Mesenteric fat pad (tissue), 1 donor: ENCODE results near the gene IVD. TPM values are rescaled to one million over a fixed set of nuclear protein-coding genes. Genes with fewer than 3 reads are reported as not detected.

Source experiments
- DNase-seq: peaks from one replicate; pipeline ENCODE4 v3.0.0-alpha.2; 2020; ENCODE audit warnings: low spot score
- total RNA-seq: library from RNA; stranded (reverse); fragmentation: NEBNext Ultra II Directional; extraction: Animal tissue kit (Norgen Biotek cat#: 25700); gene quantifications from one replicate; pipeline ENCODE4 v1.2.1, GENCODE V29; 2021
- donor health status: DM: yes; HTN: yes; CAD: no.

Gene IVD
- total RNA-seq, 1 donor from 2014 or later: 45.3 TPM

DNA sequence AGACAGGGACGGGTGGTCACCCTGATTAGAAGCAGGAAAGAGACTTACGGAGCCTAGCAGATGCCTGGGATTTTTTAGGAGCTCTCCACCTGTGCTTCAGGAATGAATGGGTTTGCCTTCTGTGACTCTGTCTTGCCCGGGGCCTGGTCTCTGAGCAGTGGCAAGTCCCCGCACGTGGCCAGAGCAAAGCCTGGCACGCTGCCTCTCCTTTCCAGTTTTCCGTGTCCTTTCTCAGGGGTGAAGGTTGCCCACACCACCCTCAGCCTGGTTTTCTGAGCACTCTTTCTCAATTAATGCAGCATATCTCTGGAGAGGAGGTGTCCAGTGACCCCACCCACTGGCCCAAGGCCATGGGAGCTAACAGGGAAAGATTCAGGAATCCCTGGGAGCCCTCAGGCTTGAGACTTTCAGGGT is 50.7 kb downstream of the IVD start:
- DNase-seq: no peak

DNA sequence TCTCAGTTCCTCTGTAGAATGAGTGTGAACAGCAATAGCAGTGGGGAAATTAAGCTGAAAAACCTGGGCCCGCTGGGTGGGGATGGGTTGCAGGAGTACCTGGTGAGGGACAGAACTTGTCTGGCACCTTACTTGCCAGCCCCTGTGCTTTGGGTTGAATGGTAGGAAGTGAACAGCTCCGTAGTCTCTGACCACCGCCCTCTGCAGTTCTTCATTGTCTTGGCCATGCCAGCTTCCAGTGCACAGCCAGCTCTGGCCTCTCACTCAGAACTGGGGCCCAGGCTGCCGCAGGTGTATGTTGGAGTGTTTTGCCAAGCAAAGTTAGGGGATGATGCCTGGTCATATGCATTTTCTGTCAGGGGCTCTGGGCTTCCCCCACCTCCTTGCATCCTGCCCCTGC is 51.1 kb downstream of the IVD start:
- DNase-seq: no peak

- DNase-seq: no peak
Measured at GRCh38 chr15:40458495-40459371, 53.1 kb downstream of the IVD start.

DNA sequence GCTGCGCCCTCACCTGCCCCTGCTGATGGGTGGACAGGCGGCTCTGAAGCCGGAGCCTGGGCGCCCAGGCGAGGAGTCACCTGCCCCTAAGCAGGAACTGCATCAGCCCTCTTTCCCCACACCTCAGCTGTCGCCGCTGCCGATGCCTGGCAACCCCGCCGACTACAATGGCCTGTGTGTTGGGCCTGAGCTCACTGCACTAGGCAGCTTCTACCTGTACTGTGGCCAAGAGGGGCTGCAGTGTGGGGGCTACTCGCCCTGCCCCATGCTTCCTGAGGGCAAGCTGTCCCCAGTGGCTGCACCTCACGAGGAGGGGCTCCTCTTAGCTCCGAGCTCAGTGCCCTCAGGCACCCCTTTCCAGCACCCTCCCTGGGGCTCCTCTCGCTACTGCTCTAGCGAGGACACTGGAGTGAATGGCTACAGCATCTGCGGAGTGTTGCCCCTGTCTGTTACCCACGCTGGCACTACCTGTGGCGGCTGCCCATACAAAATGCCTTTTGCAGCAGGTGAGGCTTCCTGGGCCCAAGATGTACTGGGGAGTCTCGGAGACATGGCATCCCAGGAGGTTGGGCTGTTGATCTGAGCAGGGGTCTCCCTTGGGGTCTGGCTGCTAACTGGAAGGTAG is 53.9 kb downstream of the IVD start:
- no peak for DNase-seq

GRCh38 chr15:40460404-40460803 is 54.8 kb downstream of the IVD start:
- no peak for DNase-seq

DNA sequence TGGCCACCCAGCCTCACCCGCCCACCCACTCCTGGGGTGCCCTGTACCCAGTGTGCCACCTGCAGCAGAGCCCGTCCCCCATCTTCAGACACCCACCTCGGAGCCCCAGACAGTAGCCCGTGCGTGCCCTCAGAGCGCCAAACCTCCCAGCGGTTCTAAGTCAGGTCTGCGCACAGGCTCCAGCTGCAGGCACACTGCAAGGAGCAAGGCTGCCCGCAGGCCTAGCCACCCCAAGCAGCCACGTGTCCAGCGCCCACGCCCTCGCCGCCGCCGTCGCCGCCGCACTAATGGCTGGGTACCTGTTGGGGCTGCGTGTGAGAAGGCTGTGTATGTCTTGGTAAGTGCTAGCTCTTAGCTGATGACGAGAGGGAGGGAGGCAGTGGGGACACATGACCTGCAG is 56.4 kb downstream of the IVD start:
- DNase-seq: no peak

DNA sequence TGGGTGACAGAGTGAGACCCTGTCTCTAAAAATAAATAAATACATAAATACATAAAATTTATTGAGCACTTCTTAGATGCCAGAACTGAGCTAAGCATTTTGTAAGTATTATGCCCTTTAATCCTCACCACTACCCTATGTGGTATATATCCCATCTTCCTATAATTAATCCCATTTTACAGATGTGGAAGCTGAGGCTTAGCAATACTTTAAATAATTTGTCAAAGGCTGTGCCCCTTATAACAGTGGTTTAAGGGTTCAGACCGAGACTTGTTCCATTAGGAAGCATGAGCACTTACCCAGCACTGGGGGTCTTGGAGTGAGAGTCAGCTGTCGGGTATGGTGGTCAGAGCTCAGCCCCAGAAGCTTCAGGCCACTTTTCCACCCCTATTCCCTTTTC is 57.7 kb downstream of the IVD start:
- DNase-seq: no peak

GRCh38 chr15:40463886-40464545 is 58.4 kb downstream of the IVD start:
- DNase-seq: no peak

DNA sequence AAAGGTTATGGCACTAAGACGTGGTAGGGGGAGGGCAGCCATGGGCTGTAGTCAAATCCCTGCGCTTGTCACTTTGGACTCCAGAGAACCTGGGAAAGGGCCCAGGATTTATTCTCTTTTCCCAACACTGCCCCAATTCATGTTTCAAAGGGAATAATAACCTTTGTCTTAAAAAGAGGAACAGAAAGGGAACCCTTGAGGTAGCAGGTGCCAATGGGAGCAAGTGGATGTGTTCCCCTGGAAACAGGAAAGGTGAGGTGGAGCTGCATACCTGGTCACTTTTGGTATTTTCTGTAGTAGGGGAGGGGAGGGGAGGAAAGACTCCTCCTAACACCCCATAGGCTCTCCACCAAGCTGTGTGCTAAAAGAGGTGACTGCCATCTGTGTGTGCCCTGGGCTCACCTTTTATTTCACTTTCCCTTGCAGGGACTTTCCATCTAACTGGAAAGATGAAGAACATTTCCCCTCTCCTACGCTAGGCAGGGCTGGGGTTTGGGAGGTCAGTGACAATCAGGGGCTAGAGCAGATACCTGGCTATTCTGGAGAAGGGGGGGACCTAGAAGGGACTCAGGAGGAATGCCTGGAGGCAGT is 59.1 kb downstream of the IVD start:
- DNase-seq: no peak

- DNase-seq: no peak
Measured at GRCh38 chr15:40465939-40466338, 60.3 kb downstream of the IVD start.

DNA sequence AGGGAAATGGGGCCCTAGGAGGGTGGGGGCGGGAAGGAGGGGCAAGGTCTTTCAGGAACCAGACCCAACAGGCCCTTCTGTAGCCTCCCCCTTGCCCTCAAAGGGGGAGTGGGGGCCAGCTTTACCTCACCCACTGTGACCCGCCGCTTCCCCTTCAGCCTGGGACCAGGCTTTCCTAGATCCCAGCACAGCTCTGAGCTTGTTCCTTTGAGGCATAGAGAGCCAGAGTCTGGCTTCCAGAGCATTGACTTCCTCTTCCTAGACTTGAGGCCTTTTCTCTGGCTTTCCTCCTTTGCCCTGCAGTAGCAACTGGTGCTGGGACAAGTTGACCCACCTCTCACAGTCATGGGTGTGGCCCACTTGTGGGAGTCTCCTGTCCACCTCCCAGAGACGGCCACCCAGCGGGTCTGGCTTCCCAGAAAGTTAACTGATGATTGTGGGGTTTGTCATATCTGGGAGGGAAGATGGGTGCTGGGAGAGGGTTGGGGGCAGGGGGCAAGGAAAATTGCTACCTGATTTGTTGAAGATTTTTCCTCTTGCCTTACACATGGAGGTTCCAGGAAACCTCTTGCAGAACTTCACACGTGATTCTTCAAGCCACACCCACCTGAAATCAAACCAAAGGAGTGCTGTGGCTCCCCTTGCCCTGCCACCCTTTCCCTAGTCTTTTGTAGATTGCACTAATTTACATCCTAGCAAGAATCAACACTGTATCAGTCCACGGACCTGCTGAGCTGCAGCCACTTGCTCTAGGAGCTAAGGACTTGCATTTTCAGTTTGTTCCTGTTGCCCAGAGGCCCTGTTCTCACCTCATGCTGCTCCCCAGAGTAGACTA is 61.0 kb downstream of the IVD start:
- no peak for DNase-seq

DNA sequence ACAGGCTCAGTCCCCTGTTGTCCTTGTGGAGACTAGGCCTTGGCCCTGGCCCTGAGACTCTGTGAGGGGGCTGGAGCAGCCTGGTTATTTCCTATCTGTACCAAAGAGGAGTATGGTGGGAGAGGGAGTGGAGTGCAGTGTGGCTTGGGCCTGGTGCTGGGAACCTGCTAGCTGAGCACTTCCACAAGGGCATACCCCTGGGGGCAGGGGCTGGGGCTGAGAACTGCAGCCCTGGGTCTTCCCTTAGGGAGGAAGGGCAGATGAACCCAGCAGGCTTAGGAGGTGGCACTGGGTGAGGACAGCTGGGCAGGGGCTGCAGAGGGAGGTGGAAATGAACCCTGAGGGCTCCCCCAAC is 61.6 kb downstream of the IVD start:
- no peak for DNase-seq

DNA sequence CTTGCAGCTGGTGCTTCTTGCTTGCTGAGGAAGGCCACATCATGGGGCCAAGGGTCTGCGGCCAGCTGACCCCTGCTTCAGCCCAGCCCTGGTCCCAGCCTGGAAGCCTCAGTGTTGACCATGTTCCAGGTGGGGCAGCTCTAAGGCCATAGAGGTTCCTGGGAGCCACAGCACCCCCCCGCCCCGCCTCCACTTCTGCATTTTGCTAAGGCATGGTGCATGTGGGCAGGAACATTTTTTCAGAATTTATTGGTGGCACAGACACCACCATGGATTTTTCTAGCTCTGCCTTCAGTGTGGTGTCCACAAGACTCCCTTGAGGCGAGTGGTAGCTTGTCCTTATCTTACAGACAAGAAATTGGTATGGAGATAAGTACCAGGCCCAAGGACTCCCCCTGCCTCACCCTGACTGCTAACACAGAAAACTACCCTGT is 63.3 kb downstream of the IVD start:
- no peak for DNase-seq

DNA sequence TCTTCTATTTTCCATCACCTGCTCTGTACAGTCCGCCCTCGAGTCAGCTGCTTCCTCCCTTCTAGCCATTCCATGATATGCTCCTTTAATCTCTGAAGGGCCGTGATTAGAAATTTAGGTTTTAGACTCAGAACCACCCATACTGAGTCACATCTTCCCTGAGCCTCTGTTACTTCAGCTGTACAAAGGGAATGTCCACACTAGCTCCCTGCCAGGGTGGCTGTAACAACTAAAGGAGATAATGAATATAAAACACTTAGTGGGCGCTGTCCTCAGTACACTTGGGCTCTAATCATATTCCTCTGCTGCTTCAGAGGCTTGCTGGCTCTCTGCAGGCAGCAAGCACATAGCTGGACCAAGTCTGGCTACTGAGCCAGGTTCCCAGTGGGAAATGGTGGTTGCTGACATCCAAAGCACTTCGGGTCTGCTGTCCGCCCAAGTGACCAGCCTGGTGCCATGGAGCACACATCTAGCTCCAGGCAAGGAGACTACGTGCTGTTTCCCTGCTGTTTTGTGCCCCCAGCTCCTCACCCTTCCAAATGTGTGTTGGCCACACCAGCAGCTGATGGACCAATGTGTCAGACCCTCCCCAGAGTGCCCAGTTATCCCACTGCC is 64.3 kb downstream of the IVD start:
- no peak for DNase-seq

DNA sequence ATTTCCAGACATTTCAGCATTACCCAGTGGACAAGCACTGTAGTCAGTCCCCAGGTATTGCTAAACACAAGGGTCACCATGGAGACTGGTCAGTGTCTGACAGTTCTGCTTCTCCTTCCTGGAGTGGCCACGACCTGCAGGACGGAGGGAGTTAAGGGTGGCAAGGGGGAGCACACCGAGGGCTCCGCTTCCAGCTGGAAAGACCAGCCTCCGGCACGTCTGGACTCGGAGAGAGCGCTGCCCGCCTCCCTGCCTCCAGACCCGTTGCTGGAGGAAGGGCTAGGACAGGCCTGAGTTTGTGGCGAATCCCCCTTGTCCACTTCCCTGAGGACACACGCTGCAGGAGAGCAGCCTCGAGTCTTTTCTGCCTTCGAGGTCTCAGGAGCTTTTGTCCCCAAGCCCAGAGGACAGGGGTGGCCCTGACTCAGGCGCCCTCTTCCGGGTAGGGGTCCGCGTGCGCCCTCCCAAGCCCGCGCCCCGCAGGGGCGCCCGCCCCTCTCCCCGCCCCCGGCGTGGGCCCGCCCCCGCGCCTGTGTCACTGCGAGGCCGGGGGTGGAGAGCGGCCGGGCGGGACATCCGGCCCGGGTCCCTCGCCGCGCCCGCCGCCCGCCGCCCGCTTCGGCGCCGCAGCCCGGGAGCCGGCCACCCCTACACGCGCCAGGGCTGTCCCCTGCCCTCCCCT is 65.0 kb downstream of the IVD start, which contains the start of gene CHST14:
CHST14 (plus strand) TSS at position 562 of the 682 bp plus-strand sequence. CDS start 230 bp downstream, outside the sequence.
- no peak for DNase-seq

Other genes with a start within 250 kb of the IVD start
- 0.39 TPM for gene BUB1B, start 244.7 kb upstream of the IVD start, total RNA-seq
- gene PAK6, start 166.7 kb upstream of the IVD start, total RNA-seq: 0.26 TPM
- not detected for gene ANKRD63, start 122.7 kb upstream of the IVD start, total RNA-seq
- 31.9 TPM for gene PLCB2, start 97.9 kb upstream of the IVD start, total RNA-seq
- gene INAFM2, start 82.1 kb upstream of the IVD start, total RNA-seq: 27.9 TPM
- gene CCDC9B, start 64.9 kb upstream of the IVD start, total RNA-seq: 10.6 TPM
- 2.7 TPM for gene PHGR1, start 54.8 kb upstream of the IVD start, total RNA-seq
- 0.26 TPM for gene DISP2, start 47.6 kb upstream of the IVD start, total RNA-seq
- 16.5 TPM for gene KNSTRN, start 23.1 kb upstream of the IVD start, total RNA-seq
- 16.2 TPM for gene BAHD1, start 35.2 kb downstream of the IVD start, total RNA-seq
- 10.9 TPM for gene CHST14, start 65.2 kb downstream of the IVD start, total RNA-seq
- 23.7 TPM for gene CCDC32, start 159.2 kb downstream of the IVD start, total RNA-seq
- 6.9 TPM for gene RPUSD2, start 163.5 kb downstream of the IVD start, total RNA-seq
- gene KNL1, start 188.5 kb downstream of the IVD start, total RNA-seq: 0.35 TPM